Aorta (tissue), 5 donors: Measurements from ENCODE around the gene S100Z. TPM values are rescaled to one million over a fixed set of nuclear protein-coding genes. Genes with fewer than 3 reads are reported as not detected.
"Not testable (repeated sequence)": the region's sequence is repeated elsewhere in the genome, so short reads cannot be mapped to it uniquely, and the experiment has no call there.

Experiments used
- ATAC-seq: fragments of 200-7000 bp; cut with Tn5 transposase; one replicate; pipeline ENCODE4 v1.9.1; 2022; ENCODE audit warnings: moderate library complexity; ENCODE audit not compliant: low FRiP score
- DNase-seq, 2 donors: peaks; one replicate each; pipeline ENCODE4 v3.0.0-alpha.2; 2020
- H3K27ac ChIP-seq, 2 donors: one replicate each; pipeline ENCODE4 v1.5.1; 2013; ENCODE audit warnings: low read length in 2 of 2, mild to moderate bottlenecking in 2 of 2, moderate library complexity in 2 of 2, control low read depth in 1 of 2, inconsistent platforms in 1 of 2, low read depth in 1 of 2
- H3K27me3 ChIP-seq, 2 donors: one replicate each; pipeline ENCODE4 v1.6.1; 2013; ENCODE audit warnings: control low read depth in 1 of 2, low read length in 1 of 2, mild to moderate bottlenecking in 1 of 2, moderate library complexity in 1 of 2; ENCODE audit not compliant: insufficient read depth in 2 of 2, control insufficient read depth in 1 of 2
- H3K36me3 ChIP-seq, 2 donors: one replicate each; pipeline ENCODE4 v1.6.1; 2013; ENCODE audit warnings: control low read depth in 1 of 2, low read length in 1 of 2, mild to moderate bottlenecking in 1 of 2; ENCODE audit not compliant: insufficient read depth in 2 of 2, control insufficient read depth in 1 of 2
- H3K4me1 ChIP-seq, 2 donors: one replicate each; pipeline ENCODE4 v1.6.1; 2013; ENCODE audit warnings: low read length in 2 of 2, control low read depth in 1 of 2, mild to moderate bottlenecking in 1 of 2, moderate library complexity in 1 of 2; ENCODE audit not compliant: insufficient read depth in 2 of 2, control insufficient read depth in 1 of 2
- H3K4me3 ChIP-seq, 2 donors: one replicate each; pipeline ENCODE4 v1.5.1; 2013; ENCODE audit warnings: low read length in 2 of 2, control low read depth in 1 of 2, mild to moderate bottlenecking in 1 of 2
- H3K9me3 ChIP-seq: one replicate; pipeline ENCODE4 v1.6.1; 2013; ENCODE audit warnings: mild to moderate bottlenecking, low read length; ENCODE audit not compliant: control insufficient read depth
- WGBS, 2 donors: extraction: QIAGEN DNeasy Blood & Tissue Kit; methylation state at CpG; one replicate each; pipeline ENCODE4 v1.1.7; 2013; 5-methylcytosine and 5-hydroxymethylcytosine counted together
- intact Hi-C, 2 donors: fragments of 100-400 bp; cut with DNase I; formaldehyde crosslinking; loops; one replicate each; pipeline versions ENCODE4 v1.14.2 to v1.15.0; 2022
- polyA plus RNA-seq, 2 donors: library from polyadenylated mRNA; stranded (reverse); fragments of 200-250 nt; gene quantifications; one replicate each; pipeline ENCODE4 v1.2.3, GENCODE V29; 2013
- total RNA-seq, 2 donors: library from RNA; stranded (reverse); fragmentation: NEBNext Ultra II Directional; extraction: Animal tissue kit (Norgen Biotek cat#: 25700); gene quantifications; one replicate each; pipeline ENCODE4 v1.2.1, GENCODE V29; 2021
- donor health status: healthy with polysubstance abuse.
- donor health status: Bipolar disorder and iron deficiency.
- donor health status: DM: no; HTN: no; CAD: no.
- donor health status: DM: no; HTN: no; CAD: no.
- donor health status: DM: yes; HTN: yes; CAD: no.

The S100Z gene
- total and polyA plus RNA-seq, 4 donors, result 0.68 to 0.87 TPM; not detected in 2

- ATAC-seq (no peak), DNase-seq (no peak)
- Histone ChIP-seq H3K4me1 (no peaks in the 10 kb centered on the region), H3K27me3 (no peaks in the 10 kb centered on the region), H3K9me3 (no peaks in the 10 kb centered on the region), H3K27ac (no peak overlapping the region), H3K4me3 (no peak overlapping the region), H3K36me3 (no peaks in the 10 kb centered on the region)
- intact Hi-C loops, result no loop called here
- whole genome bisulfite sequencing, 2 donors, result 94 to 95% methylated on average over 4 of the region's 4 CpGs
These were observed 40.7 kb upstream of the S100Z start for GRCh38 chr5:76809141-76809540.

- H3K9me3 ChIP-seq, result no peaks in the 10 kb centered on the region
- WGBS, 2 donors, result 95% methylated on average over 6 of the region's 6 CpGs
These were observed 39.6 kb upstream of the S100Z start for GRCh38 chr5:76810236-76810635.

GRCh38 chr5:76811214-76811613 lies 38.6 kb upstream of the S100Z start:
- ATAC-seq, result no peak
- DNase-seq, result peak in 1 of 2 donors; percentile 7
- intact Hi-C loops, result no loop called here
- 94 to 99% methylated on average over 5 of the region's 5 CpGs for WGBS, 2 donors
- Histone ChIP-seq H3K4me1 (no peaks in the 10 kb centered on the region), H3K4me3 (no peak overlapping the region), H3K36me3 (no peaks in the 10 kb centered on the region), H3K9me3 (no peaks in the 10 kb centered on the region), H3K27ac (no peak overlapping the region), H3K27me3 (no peaks in the 10 kb centered on the region)

More at GRCh38 chr5:76810236-76810635, 39.6 kb upstream of the S100Z start:
- no peak for DNase-seq
- ATAC-seq, result no peak
- intact Hi-C loops, result no loop called here
- H3K4me3 ChIP-seq, result no peak overlapping the region
- no peaks in the 10 kb centered on the region for H3K36me3 ChIP-seq
- H3K27me3 ChIP-seq, result no peaks in the 10 kb centered on the region
- H3K4me1 ChIP-seq, result no peaks in the 10 kb centered on the region
- no peak overlapping the region for H3K27ac ChIP-seq

- H3K36me3 ChIP-seq, H3K27ac ChIP-seq, ATAC-seq, intact Hi-C loops, H3K4me3 ChIP-seq, H3K27me3 ChIP-seq, H3K4me1 ChIP-seq, H3K9me3 ChIP-seq: not testable (repeated sequence)
- DNase-seq, result peak in 1 of 2 donors; percentile 60
- WGBS, 2 donors, result 93 to 96% methylated on average over 18 to 32 of the region's 32 CpGs
These were observed 37.6 kb upstream of the S100Z start for GRCh38 chr5:76812209-76812608.

GRCh38 chr5:76813982-76814562 lies 35.7 kb upstream of the S100Z start:
- H3K4me1 ChIP-seq, result no peaks in the 10 kb centered on the region
- H3K27ac ChIP-seq, result no peak overlapping the region
- H3K4me3 ChIP-seq, result no peak overlapping the region
- 94 to 96% methylated on average over 4 of the region's 4 CpGs for WGBS, 2 donors
- no peak for DNase-seq
- intact Hi-C loops, result no loop called here
- H3K27me3 ChIP-seq, result no peaks in the 10 kb centered on the region
- no peak for ATAC-seq
- no peaks in the 10 kb centered on the region for H3K36me3 ChIP-seq
- no peaks in the 10 kb centered on the region for H3K9me3 ChIP-seq

GRCh38 chr5:76816110-76816831 lies 33.5 kb upstream of the S100Z start:
- WGBS, 2 donors, result 85 to 89% methylated on average over 3 of the region's 3 CpGs
- H3K27ac ChIP-seq, result no peak overlapping the region
- no peak for DNase-seq

GRCh38 chr5:76818844-76819831 lies 30.7 kb upstream of the S100Z start, which contains the start of gene F2RL1:
F2RL1 (plus strand) TSS chr5:76819030; CDS start chr5:76819183, 153 bp downstream.
- H3K4me3 ChIP-seq, result peak within 1 kb of the TSS; percentile 16 to 52
- H3K4me1 ChIP-seq, result no peaks in the 10 kb centered on the region
- ATAC-seq (peak; percentile 71), DNase-seq (peak; percentile 60 to 82)
- no peaks in the 10 kb centered on the region for H3K36me3 ChIP-seq
- 1% methylated on average over 72 of the region's 72 CpGs for WGBS, 2 donors
- intact Hi-C loops, result no loop called here
- H3K9me3 ChIP-seq, result no peaks in the 10 kb centered on the region
- no peaks in the 10 kb centered on the region for H3K27me3 ChIP-seq
- H3K27ac ChIP-seq, result no peak within 1 kb of the TSS

More at GRCh38 chr5:76816110-76816831, 33.5 kb upstream of the S100Z start:
- Histone ChIP-seq H3K27me3 (no peaks in the 10 kb centered on the region), H3K4me3 (no peak overlapping the region), H3K36me3 (no peaks in the 10 kb centered on the region), H3K4me1 (no peaks in the 10 kb centered on the region), H3K9me3 (no peaks in the 10 kb centered on the region)
- ATAC-seq, result no peak
- intact Hi-C loops, result no loop called here

- WGBS, 2 donors, result 16 to 21% methylated on average over 31 of the region's 31 CpGs
- H3K4me1 ChIP-seq, result no peaks in the 10 kb centered on the region
- no peaks in the 10 kb centered on the region for H3K9me3 ChIP-seq
- ATAC-seq, result peak; percentile 53
- intact Hi-C loops, result no loop called here
- H3K36me3 ChIP-seq, result no peaks in the 10 kb centered on the region
- H3K4me3 ChIP-seq, result peak overlapping the region in 1 of 2 donors; percentile 52
- no peaks in the 10 kb centered on the region for H3K27me3 ChIP-seq
- DNase-seq, result peak in 1 of 2 donors; percentile 51
- H3K27ac ChIP-seq, result no peak overlapping the region
These were observed 29.8 kb upstream of the S100Z start for GRCh38 chr5:76819851-76820525.
